WTC11 (cell line): ENCODE measurements around the gene CCSER1. TPM values are rescaled to one million over a fixed set of nuclear protein-coding genes. Genes with fewer than 3 reads are reported as not detected.

ENCODE experiments used
- ATAC-seq: fragments of 200-7000 bp; cut with Tn5 transposase; 2 replicates; pipeline ENCODE4 v1.10.0; 2021; ENCODE audit warnings: mild to moderate bottlenecking, moderate library complexity
- CTCF ChIA-PET: fragments of 300-600 bp; sonication (Branson Sonifier 250); formaldehyde crosslinking; loops from one replicate; lab custom pipeline; 2021; ENCODE audit warnings: antibody characterized with exemption; lab: Charles Lee
- POLR2A ChIA-PET: fragments of 350-600 bp; sonication (Branson Sonifier 250); formaldehyde crosslinking; loops from one replicate; lab custom pipeline; 2021; ENCODE audit warnings: antibody characterized with exemption; lab: Charles Lee
- DNase-seq: peaks from one replicate; pipeline ENCODE4 v3.0.0; 2021; ENCODE audit warnings: low spot score
- H3K27ac Mint-ChIP-seq: 2 replicates; pipeline ENCODE4 v1.8.0; 2021; ENCODE audit warnings: mixed read lengths
- H3K27me3 Mint-ChIP-seq: 2 replicates; pipeline ENCODE4 v1.8.0; 2021; ENCODE audit warnings: low read depth, mild to moderate bottlenecking, moderate library complexity, mixed read lengths
- H3K36me3 Mint-ChIP-seq: 2 replicates; pipeline ENCODE4 v1.8.0; 2021; ENCODE audit warnings: mixed read lengths
- H3K4me1 Mint-ChIP-seq: 2 replicates; pipeline ENCODE4 v1.8.0; 2022; ENCODE audit warnings: mixed read lengths
- H3K4me3 Mint-ChIP-seq: 2 replicates; pipeline ENCODE4 v1.8.0; 2021; ENCODE audit warnings: mild to moderate bottlenecking, moderate library complexity, mixed read lengths
- H3K9me3 Mint-ChIP-seq: 2 replicates; pipeline ENCODE4 v1.8.0; 2021; ENCODE audit warnings: mixed read lengths
- ATF2 ChIP-seq: sonication (generic); formaldehyde crosslinking; IDR thresholded peaks from 2 replicates; pipeline ENCODE4 v1.8.1; 2022; ENCODE audit warnings: low read depth, missing genetic modification reagents, borderline replicate concordance
- CDX4 ChIP-seq: fragments of 250-450 bp; sonication (Bioruptor Pico); IDR thresholded peaks from 2 replicates; pipeline ENCODE4 v1.9.0; 2021; ENCODE audit warnings: moderate library complexity, mild to moderate bottlenecking, inconsistent platforms, borderline replicate concordance
- E2F4 ChIP-seq: sonication (generic); formaldehyde crosslinking; IDR thresholded peaks from 2 replicates; pipeline ENCODE4 v1.8.1; 2022; ENCODE audit warnings: low read depth, mild to moderate bottlenecking, moderate library complexity, missing genetic modification reagents, borderline replicate concordance
- HMGA2 ChIP-seq: fragments of 250-450 bp; sonication (Bioruptor Pico); IDR thresholded peaks from 2 replicates; pipeline ENCODE4 v1.4.0; 2021; ENCODE audit warnings: mild to moderate bottlenecking, moderate library complexity
- MLX ChIP-seq: sonication (generic); formaldehyde crosslinking; IDR thresholded peaks from 2 replicates; pipeline ENCODE4 v1.8.1; 2023; ENCODE audit warnings: mild to moderate bottlenecking, missing genetic modification reagents, moderate library complexity
- MXD4 ChIP-seq: fragments of 250-450 bp; sonication (Bioruptor Pico); IDR thresholded peaks from 2 replicates; pipeline ENCODE4 v1.8.0; 2021; ENCODE audit warnings: mild to moderate bottlenecking, moderate library complexity, borderline replicate concordance
- MYBL2 ChIP-seq: sonication (generic); formaldehyde crosslinking; IDR thresholded peaks from 2 replicates; pipeline ENCODE4 v1.8.1; 2023; ENCODE audit warnings: mild to moderate bottlenecking, moderate library complexity, missing genetic modification reagents
- TEAD1 ChIP-seq: sonication (generic); formaldehyde crosslinking; IDR thresholded peaks from 2 replicates; pipeline ENCODE4 v1.8.0; 2022; ENCODE audit warnings: mild to moderate bottlenecking, missing genetic modification reagents
- ZNF416 ChIP-seq: fragments of 250-450 bp; sonication (Bioruptor Pico); IDR thresholded peaks from 2 replicates; pipeline ENCODE4 v1.9.0; 2021; ENCODE audit warnings: mild to moderate bottlenecking, inconsistent platforms
- total RNA-seq: library from RNA; stranded (reverse); gene quantifications from 3 replicates; pipeline ENCODE4 v1.2.3, GENCODE V29; 2021
- TF ChIP-seq, protein P1 (sequence below): sonication (generic); formaldehyde crosslinking; IDR thresholded peaks from 2 replicates; pipeline ENCODE4 v1.8.0; 2022; ENCODE audit warnings: mild to moderate bottlenecking, missing genetic modification reagents
- TF ChIP-seq, protein P2 (sequence below): sonication (generic); formaldehyde crosslinking; IDR thresholded peaks from 2 replicates; pipeline ENCODE4 v1.8.0; 2022; ENCODE audit warnings: mild to moderate bottlenecking, missing genetic modification reagents
- TF ChIP-seq, protein P3 (sequence below): sonication (generic); formaldehyde crosslinking; conservative IDR thresholded peaks from 2 replicates; pipeline ENCODE4 v1.8.1; 2023; ENCODE audit warnings: mild to moderate bottlenecking, low read depth, missing genetic modification reagents, moderate library complexity
- TF ChIP-seq, protein P4 (sequence below): sonication (generic); formaldehyde crosslinking; IDR thresholded peaks from 2 replicates; pipeline ENCODE4 v1.8.0; 2023; ENCODE audit warnings: missing genetic modification reagents, mild to moderate bottlenecking, borderline replicate concordance

The CCSER1 gene
- total RNA-seq, 1 experiment from 2014 or later: 0.87 TPM

DNA sequence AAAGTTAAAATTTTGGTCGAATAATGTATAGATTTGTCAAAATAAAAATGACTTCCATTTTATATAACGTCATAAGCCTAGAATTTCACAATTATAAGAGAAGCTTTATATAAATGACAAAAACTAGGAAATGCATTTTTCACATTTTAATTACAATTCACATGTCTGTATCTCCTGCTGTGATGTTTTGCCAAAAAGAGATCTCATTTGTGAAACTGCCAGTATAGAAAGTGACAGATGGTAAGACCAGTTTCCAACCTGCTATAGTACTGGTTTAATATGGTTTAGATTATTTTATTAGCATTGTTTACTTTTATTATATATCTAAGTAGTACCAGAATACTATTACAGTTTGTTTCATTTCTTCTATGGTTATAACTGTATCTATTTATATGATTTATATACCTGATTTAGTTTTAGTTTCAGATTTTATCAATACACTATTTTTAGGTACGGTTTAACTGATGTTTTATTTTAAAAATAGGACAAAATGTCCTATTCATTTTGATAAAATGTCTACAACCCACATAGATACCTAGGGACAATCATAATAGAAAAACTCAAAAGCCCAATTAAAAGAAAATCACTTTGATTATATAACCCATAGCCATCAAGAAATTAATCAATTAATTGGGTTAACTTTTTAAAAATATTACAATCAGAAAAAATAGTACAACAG lies 5.4 kb upstream of the CCSER1 start (continued):
- TF ChIP-seq, protein P1, sequence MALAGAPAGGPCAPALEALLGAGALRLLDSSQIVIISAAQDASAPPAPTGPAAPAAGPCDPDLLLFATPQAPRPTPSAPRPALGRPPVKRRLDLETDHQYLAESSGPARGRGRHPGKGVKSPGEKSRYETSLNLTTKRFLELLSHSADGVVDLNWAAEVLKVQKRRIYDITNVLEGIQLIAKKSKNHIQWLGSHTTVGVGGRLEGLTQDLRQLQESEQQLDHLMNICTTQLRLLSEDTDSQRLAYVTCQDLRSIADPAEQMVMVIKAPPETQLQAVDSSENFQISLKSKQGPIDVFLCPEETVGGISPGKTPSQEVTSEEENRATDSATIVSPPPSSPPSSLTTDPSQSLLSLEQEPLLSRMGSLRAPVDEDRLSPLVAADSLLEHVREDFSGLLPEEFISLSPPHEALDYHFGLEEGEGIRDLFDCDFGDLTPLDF (CRISPR knock-in tag): no peak
- TF ChIP-seq, protein P2, sequence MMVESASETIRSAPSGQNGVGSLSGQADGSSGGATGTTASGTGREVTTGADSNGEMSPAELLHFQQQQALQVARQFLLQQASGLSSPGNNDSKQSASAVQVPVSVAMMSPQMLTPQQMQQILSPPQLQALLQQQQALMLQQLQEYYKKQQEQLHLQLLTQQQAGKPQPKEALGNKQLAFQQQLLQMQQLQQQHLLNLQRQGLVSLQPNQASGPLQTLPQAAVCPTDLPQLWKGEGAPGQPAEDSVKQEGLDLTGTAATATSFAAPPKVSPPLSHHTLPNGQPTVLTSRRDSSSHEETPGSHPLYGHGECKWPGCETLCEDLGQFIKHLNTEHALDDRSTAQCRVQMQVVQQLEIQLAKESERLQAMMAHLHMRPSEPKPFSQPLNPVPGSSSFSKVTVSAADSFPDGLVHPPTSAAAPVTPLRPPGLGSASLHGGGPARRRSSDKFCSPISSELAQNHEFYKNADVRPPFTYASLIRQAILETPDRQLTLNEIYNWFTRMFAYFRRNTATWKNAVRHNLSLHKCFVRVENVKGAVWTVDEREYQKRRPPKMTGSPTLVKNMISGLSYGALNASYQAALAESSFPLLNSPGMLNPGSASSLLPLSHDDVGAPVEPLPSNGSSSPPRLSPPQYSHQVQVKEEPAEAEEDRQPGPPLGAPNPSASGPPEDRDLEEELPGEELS (CRISPR knock-in tag): no peak
- TF ChIP-seq MLX (CRISPR knock-in tag): no peak
- no peak for TF ChIP-seq TEAD1 (CRISPR knock-in tag)
- TF ChIP-seq ATF2 (CRISPR knock-in tag): no peak

GRCh38 chr4:90122355-90122748 lies 4.8 kb upstream of the CCSER1 start:
- H3K27me3 Mint-ChIP-seq: peaks cover 18% of the 10 kb centered on the region
- H3K27ac Mint-ChIP-seq: no peak overlapping the region
- no peaks in the 10 kb centered on the region for H3K36me3 Mint-ChIP-seq
- H3K4me3 Mint-ChIP-seq: no peak overlapping the region
- H3K9me3 Mint-ChIP-seq: no peaks in the 10 kb centered on the region
- POLR2A ChIA-PET: no interaction called here
- H3K4me1 Mint-ChIP-seq: peaks cover 24% of the 10 kb centered on the region
- ATAC-seq (no peak), DNase-seq (no peak)
- TF ChIP-seq HMGA2 (CRISPR knock-in tag): no peak
- no peak for TF ChIP-seq MXD4 (CRISPR knock-in tag)
- no peak for TF ChIP-seq MYBL2 (CRISPR knock-in tag)
- TF ChIP-seq, protein P3, sequence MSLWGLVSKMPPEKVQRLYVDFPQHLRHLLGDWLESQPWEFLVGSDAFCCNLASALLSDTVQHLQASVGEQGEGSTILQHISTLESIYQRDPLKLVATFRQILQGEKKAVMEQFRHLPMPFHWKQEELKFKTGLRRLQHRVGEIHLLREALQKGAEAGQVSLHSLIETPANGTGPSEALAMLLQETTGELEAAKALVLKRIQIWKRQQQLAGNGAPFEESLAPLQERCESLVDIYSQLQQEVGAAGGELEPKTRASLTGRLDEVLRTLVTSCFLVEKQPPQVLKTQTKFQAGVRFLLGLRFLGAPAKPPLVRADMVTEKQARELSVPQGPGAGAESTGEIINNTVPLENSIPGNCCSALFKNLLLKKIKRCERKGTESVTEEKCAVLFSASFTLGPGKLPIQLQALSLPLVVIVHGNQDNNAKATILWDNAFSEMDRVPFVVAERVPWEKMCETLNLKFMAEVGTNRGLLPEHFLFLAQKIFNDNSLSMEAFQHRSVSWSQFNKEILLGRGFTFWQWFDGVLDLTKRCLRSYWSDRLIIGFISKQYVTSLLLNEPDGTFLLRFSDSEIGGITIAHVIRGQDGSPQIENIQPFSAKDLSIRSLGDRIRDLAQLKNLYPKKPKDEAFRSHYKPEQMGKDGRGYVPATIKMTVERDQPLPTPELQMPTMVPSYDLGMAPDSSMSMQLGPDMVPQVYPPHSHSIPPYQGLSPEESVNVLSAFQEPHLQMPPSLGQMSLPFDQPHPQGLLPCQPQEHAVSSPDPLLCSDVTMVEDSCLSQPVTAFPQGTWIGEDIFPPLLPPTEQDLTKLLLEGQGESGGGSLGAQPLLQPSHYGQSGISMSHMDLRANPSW (CRISPR knock-in tag): no peak
- CTCF ChIA-PET: interaction anchor here (0.6 kb wide), 1 partner anchor 39 kb away, joined by 3 read pairs; no protein-coding TSS in a partner anchor

GRCh38 chr4:90124276-90124675 lies 2.9 kb upstream of the CCSER1 start:
- Mint-ChIP-seq H3K4me3 (no peak overlapping the region), H3K4me1 (peaks cover 34% of the 10 kb centered on the region), H3K27me3 (peaks cover 32% of the 10 kb centered on the region), H3K9me3 (no peaks in the 10 kb centered on the region), H3K27ac (no peak overlapping the region), H3K36me3 (no peaks in the 10 kb centered on the region)
- ATAC-seq (no peak), DNase-seq (no peak)
- ChIA-PET CTCF (no interaction called here), POLR2A (no interaction called here)
- no peak for TF ChIP-seq ZNF416 (CRISPR knock-in tag)
- TF ChIP-seq E2F4: no peak
- no peak for TF ChIP-seq CDX4
- TF ChIP-seq, protein P4, sequence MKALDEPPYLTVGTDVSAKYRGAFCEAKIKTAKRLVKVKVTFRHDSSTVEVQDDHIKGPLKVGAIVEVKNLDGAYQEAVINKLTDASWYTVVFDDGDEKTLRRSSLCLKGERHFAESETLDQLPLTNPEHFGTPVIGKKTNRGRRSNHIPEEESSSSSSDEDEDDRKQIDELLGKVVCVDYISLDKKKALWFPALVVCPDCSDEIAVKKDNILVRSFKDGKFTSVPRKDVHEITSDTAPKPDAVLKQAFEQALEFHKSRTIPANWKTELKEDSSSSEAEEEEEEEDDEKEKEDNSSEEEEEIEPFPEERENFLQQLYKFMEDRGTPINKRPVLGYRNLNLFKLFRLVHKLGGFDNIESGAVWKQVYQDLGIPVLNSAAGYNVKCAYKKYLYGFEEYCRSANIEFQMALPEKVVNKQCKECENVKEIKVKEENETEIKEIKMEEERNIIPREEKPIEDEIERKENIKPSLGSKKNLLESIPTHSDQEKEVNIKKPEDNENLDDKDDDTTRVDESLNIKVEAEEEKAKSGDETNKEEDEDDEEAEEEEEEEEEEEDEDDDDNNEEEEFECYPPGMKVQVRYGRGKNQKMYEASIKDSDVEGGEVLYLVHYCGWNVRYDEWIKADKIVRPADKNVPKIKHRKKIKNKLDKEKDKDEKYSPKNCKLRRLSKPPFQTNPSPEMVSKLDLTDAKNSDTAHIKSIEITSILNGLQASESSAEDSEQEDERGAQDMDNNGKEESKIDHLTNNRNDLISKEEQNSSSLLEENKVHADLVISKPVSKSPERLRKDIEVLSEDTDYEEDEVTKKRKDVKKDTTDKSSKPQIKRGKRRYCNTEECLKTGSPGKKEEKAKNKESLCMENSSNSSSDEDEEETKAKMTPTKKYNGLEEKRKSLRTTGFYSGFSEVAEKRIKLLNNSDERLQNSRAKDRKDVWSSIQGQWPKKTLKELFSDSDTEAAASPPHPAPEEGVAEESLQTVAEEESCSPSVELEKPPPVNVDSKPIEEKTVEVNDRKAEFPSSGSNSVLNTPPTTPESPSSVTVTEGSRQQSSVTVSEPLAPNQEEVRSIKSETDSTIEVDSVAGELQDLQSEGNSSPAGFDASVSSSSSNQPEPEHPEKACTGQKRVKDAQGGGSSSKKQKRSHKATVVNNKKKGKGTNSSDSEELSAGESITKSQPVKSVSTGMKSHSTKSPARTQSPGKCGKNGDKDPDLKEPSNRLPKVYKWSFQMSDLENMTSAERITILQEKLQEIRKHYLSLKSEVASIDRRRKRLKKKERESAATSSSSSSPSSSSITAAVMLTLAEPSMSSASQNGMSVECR (CRISPR knock-in tag): no peak
